ENCODE results near the gene MINDY1. TPM values are rescaled to one million over a fixed set of nuclear protein-coding genes. Genes with fewer than 3 reads are reported as not detected.

The MINDY1 gene
- total and polyA plus RNA-seq, 10 of the 15 experiments (the other 5 are each of a cell fraction or from before 2014, with no cell fraction given) = 0.48 to 8.8 (median 5.0) TPM

GRCh38 chr1:150976879-150977694 is 29.6 kb downstream of the MINDY1 start:
- no peaks in the 10 kb centered on the region for H3K9me3 ChIP-seq (replicated peaks; ENCODE audit: control insufficient read depth, insufficient read depth, low read length)
- POLR2A ChIA-PET = interaction anchor here (0.6 kb wide), 1 partner anchor 28 kb away, joined by 3 read pairs; no protein-coding TSS in a partner anchor
- H3K4me2 ChIP-seq (ENCODE audit: control insufficient read depth, insufficient read depth) = no peak overlapping the region
- CTCF ChIA-PET = interaction anchor here (0.7 to 15.8 kb wide), 7 partner anchors 9 to 530 kb away, joined by 3 to 252 read pairs (median 4); partner anchors contain the start of genes MINDY1 and TNFAIP8L2
- intact Hi-C loops (cut with micrococcal nuclease; ENCODE audit: unreplicated experiment) = loop anchor here (5.0 to 10.0 kb wide), 3 partner anchors 212 to 415 kb away; partner anchors contain the start of genes CTSS and ENSA
- FAIRE-seq (no peak), ATAC-seq (peak; percentile 7; the same call in 1 of the 3 replicates), DNase-seq (ENCODE audit: low read depth, low spot score) (no peak)
- no peaks in the 10 kb centered on the region for H4K20me1 ChIP-seq (ENCODE audit: control insufficient read depth, insufficient read depth)
- in situ Hi-C loops (cut with MboI) = no loop called here
- BruUV-seq (replicated peaks) = no TSS peak
- H3K79me2 ChIP-seq (ENCODE audit: control insufficient read depth, insufficient read depth, low read length) = peaks cover 25% of the 10 kb centered on the region
- TF ChIP-seq SKIL (IDR thresholded peaks at IDR 0.05; ENCODE audit: low read depth, poor library complexity, severe bottlenecking) (no peak), E2F4 (IDR thresholded peaks at IDR 0.05; ENCODE audit: low read depth, low read length) (no peak), POLR2AphosphoS5 (IDR thresholded peaks at IDR 0.05; ENCODE audit: low read length) (no peak), ZNF384 (IDR thresholded peaks at IDR 0.05; ENCODE audit: borderline replicate concordance, low read depth, low read length) (no peak), BCLAF1 (IDR thresholded peaks at IDR 0.05) (no peak)
- RAD21 ChIA-PET (ENCODE audit: unreplicated experiment) = interaction anchor here (1.1 kb wide), 1 partner anchor 10 kb away, joined by 3 read pairs; no protein-coding TSS in a partner anchor
- no peaks in the 10 kb centered on the region for H3K36me3 ChIP-seq (ENCODE audit: control insufficient read depth in 2 of 2, insufficient read depth in 2 of 2, low read length in 1 of 2)
- SMC1A ChIA-PET (ENCODE audit: uncharacterized antibody, unreplicated experiment) = interaction anchor here (0.7 to 1.3 kb wide), 3 partner anchors 19 to 219 kb away, joined by 3 to 7 read pairs (median 3); partner anchors contain the start of gene TNFAIP8L2
- H3K4me1 ChIP-seq (ENCODE audit: control insufficient read depth, insufficient read depth, low read length) = peaks cover 4% of the 10 kb centered on the region; the same call in 1 of the 2 replicates
- no peak overlapping the region for H3K27ac ChIP-seq (ENCODE audit: control insufficient read depth, insufficient read depth)
- H3K4me3 ChIP-seq = no peak overlapping the region
- no peaks in the 10 kb centered on the region; a peak in 2 of 4 replicates for H3K27me3 ChIP-seq (replicated peaks in 1 of 2; ENCODE audit: control insufficient read depth in 2 of 2, insufficient read depth in 2 of 2, low read length in 1 of 2)
- WGBS (ENCODE audit: insufficient coverage, insufficient replicate concordance, low lambda C conversion rate, missing lambda C conversion rate) = 50% methylated on average over 11 of the region's 11 CpGs
- H3K9ac ChIP-seq (ENCODE audit: control insufficient read depth, insufficient read depth, low read length) = no peak overlapping the region
- no peak overlapping the region for H2AFZ ChIP-seq (ENCODE audit: control insufficient read depth, low read depth, low read length)
